SK-N-SH (cell line): ENCODE measurements around the gene PHC2.

Source experiments
- CHD2 ChIP-seq: fragments of 150-350 bp; IDR thresholded peaks from 2 replicates; pipeline ENCODE4 v1.6.1; 2018; ENCODE audit warnings: low read length; ENCODE audit not compliant: partially characterized antibody
- GABPA ChIP-seq: IDR thresholded peaks from 2 replicates; pipeline ENCODE4 v1.4.0; 2012; ENCODE audit warnings: low read depth, mild to moderate bottlenecking
- NRF1 ChIP-seq: IDR thresholded peaks from 2 replicates; pipeline ENCODE4 v1.6.1; 2012; ENCODE audit warnings: low read depth, mild to moderate bottlenecking, low read length
- POLR2AphosphoS5 ChIP-seq: IDR thresholded peaks from 2 replicates; pipeline ENCODE4 v1.6.1; 2012; ENCODE audit warnings: low read depth, low read length
- RAD21 ChIP-seq: IDR thresholded peaks from 2 replicates; pipeline ENCODE4 v1.6.1; 2012; ENCODE audit warnings: mild to moderate bottlenecking, low read length
- RCOR1 ChIP-seq: fragments of 150-350 bp; IDR thresholded peaks from 2 replicates; pipeline ENCODE4 v1.6.1; 2017; ENCODE audit warnings: antibody characterized with exemption, low read length
- SIN3A ChIP-seq: IDR thresholded peaks from 2 replicates; pipeline ENCODE4 v1.6.1; 2012; ENCODE audit warnings: low read depth, mild to moderate bottlenecking, low read length, moderate library complexity, borderline replicate concordance
- TAF1 ChIP-seq: IDR thresholded peaks from 2 replicates; pipeline ENCODE4 v1.6.1; 2012; ENCODE audit warnings: low read depth, mild to moderate bottlenecking, low read length, moderate library complexity, borderline replicate concordance
- TCF12 ChIP-seq: IDR thresholded peaks from 2 replicates; pipeline ENCODE4 v1.4.0; 2012
- TEAD4 ChIP-seq: IDR thresholded peaks from 2 replicates; pipeline ENCODE4 v1.4.0; 2012; ENCODE audit warnings: mild to moderate bottlenecking, borderline replicate concordance; ENCODE audit not compliant: insufficient read depth
- TF ChIP-seq, protein P1 (sequence below): fragments of 150-350 bp; IDR thresholded peaks from 2 replicates; pipeline ENCODE4 v1.6.1; 2017; ENCODE audit warnings: antibody characterized with exemption, low read length, low read depth, borderline replicate concordance
- TF ChIP-seq, protein P2 (sequence below): fragments of 200-600 bp; sonication (generic); IDR thresholded peaks from 2 replicates; pipeline ENCODE4 v1.6.1; 2017; ENCODE audit warnings: antibody characterized with exemption, mild to moderate bottlenecking, moderate library complexity

DNA sequence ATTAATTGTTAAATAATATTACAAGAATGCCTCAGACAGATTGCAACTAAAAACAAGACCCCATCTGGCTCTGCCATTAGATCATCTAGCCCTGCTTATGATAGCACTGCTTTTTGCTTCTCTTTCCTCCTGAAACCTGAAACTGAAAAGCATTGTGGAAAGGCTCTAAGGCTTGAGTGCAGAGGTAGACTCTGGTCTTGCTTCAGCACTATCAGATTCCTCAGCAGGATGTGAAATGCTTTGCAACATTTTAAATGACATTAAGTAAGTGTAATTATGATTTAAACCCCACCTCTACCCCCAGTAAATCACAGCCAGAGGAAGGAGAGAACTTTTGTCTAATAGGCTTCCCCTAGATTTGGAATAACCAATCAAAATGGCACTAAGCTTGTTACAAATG lies 32.9 kb downstream of the PHC2 start:
- TF ChIP-seq TEAD4, result no peak
- TF ChIP-seq RAD21, result no peak
- TF ChIP-seq POLR2AphosphoS5, result no peak
- no peak for TF ChIP-seq TCF12
- no peak for TF ChIP-seq NRF1
- no peak for TF ChIP-seq SIN3A
- TF ChIP-seq, protein P1, sequence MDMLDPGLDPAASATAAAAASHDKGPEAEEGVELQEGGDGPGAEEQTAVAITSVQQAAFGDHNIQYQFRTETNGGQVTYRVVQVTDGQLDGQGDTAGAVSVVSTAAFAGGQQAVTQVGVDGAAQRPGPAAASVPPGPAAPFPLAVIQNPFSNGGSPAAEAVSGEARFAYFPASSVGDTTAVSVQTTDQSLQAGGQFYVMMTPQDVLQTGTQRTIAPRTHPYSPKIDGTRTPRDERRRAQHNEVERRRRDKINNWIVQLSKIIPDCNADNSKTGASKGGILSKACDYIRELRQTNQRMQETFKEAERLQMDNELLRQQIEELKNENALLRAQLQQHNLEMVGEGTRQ, result no peak
- TF ChIP-seq, protein P2, sequence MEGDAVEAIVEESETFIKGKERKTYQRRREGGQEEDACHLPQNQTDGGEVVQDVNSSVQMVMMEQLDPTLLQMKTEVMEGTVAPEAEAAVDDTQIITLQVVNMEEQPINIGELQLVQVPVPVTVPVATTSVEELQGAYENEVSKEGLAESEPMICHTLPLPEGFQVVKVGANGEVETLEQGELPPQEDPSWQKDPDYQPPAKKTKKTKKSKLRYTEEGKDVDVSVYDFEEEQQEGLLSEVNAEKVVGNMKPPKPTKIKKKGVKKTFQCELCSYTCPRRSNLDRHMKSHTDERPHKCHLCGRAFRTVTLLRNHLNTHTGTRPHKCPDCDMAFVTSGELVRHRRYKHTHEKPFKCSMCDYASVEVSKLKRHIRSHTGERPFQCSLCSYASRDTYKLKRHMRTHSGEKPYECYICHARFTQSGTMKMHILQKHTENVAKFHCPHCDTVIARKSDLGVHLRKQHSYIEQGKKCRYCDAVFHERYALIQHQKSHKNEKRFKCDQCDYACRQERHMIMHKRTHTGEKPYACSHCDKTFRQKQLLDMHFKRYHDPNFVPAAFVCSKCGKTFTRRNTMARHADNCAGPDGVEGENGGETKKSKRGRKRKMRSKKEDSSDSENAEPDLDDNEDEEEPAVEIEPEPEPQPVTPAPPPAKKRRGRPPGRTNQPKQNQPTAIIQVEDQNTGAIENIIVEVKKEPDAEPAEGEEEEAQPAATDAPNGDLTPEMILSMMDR, result no peak
- TF ChIP-seq GABPA, result no peak
- TF ChIP-seq TAF1, result no peak
- no peak for TF ChIP-seq CHD2
- TF ChIP-seq RCOR1, result no peak
